ENCODE results near the gene SPDYE5. TPM values are rescaled to one million over a fixed set of nuclear protein-coding genes. Genes with fewer than 3 reads are reported as not detected.

The SPDYE5 gene
- total and polyA plus RNA-seq, 4 donors = 1.2 TPM; not detected in 3

DNA sequence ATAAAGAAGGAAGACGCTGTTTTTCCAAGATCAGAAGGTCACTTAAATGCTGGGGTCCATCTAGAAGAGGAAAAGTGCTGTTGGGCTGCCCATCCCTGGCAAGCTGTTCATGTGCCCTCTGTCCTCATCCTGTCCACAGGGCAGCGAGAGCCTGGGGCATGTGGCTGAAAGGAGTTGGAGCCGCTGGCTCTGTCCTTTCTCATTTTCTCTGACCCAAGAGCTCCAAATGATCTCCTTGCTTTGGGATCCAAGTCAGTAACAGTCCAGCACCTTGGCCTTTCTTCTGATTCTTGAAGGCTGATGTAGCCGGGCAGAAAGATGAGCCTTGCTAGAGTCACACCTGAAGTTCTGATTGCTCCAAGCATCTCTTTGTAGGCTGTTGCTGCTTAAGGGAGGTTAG lies 44.4 kb downstream of the SPDYE5 start (continued):
- TF ChIP-seq, protein P1, sequence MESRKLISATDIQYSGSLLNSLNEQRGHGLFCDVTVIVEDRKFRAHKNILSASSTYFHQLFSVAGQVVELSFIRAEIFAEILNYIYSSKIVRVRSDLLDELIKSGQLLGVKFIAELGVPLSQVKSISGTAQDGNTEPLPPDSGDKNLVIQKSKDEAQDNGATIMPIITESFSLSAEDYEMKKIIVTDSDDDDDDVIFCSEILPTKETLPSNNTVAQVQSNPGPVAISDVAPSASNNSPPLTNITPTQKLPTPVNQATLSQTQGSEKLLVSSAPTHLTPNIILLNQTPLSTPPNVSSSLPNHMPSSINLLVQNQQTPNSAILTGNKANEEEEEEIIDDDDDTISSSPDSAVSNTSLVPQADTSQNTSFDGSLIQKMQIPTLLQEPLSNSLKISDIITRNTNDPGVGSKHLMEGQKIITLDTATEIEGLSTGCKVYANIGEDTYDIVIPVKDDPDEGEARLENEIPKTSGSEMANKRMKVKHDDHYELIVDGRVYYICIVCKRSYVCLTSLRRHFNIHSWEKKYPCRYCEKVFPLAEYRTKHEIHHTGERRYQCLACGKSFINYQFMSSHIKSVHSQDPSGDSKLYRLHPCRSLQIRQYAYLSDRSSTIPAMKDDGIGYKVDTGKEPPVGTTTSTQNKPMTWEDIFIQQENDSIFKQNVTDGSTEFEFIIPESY (IDR thresholded peaks at IDR 0.05) = no peak
- TF ChIP-seq RXRA (IDR thresholded peaks at IDR 0.05) = no peak
- no peak for TF ChIP-seq JUND (IDR thresholded peaks at IDR 0.05)
- no peak for TF ChIP-seq HNF4G (IDR thresholded peaks at IDR 0.05)
- TF ChIP-seq, protein P2, sequence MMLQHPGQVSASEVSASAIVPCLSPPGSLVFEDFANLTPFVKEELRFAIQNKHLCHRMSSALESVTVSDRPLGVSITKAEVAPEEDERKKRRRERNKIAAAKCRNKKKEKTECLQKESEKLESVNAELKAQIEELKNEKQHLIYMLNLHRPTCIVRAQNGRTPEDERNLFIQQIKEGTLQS (IDR thresholded peaks at IDR 0.05) = no peak

DNA sequence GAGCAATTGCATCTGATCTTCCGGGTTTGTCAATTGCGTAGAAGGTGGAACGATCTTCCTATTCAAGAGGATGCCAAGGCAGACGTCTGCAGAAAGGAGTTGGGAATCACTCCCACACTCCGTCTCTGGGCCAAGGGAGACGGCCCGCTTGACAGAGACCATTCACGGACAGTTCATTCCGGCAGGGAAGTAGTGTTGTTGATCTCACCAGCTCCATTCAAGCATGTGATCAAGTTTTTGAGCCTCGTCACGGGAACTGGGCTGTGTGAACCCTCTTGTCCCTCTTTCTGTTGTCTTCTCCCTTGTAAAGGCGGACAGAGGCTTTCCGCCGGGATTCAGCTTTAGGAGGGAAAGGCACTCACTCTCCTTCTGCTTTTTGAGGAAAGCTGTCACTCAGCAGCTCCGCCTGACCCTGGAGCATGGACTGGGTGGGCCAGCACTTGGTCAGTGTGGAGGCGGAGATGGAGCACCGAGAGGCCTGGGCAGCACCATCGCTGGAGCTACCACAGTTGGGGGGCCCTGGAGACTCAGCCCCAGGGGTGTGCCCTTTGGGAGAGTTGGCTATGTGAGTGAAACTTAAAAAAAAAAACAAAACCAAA lies 44.9 kb downstream of the SPDYE5 start:
- H3K4me1 ChIP-seq (ENCODE audit: control insufficient read depth in 4 of 4, insufficient read depth in 4 of 4, low read length in 3 of 4) = no peaks in the 10 kb centered on the region
- H3K27ac ChIP-seq (ENCODE audit: low read depth in 1 of 2, low read length in 2 of 2) = no peak overlapping the region
- H3K9ac ChIP-seq (ENCODE audit: low read depth in 1 of 2, low read length in 2 of 2) = no peak overlapping the region
- WGBS = 93% methylated on average over 18 of the region's 18 CpGs
- TF ChIP-seq SP1 (IDR thresholded peaks at IDR 0.05) (no peak), HNF4A (conservative IDR thresholded peaks at IDR 0.05) (no peak), JUND (IDR thresholded peaks at IDR 0.05) (no peak), EGR1 (IDR thresholded peaks at IDR 0.05; ENCODE audit: low read depth in 2 of 2) (no peak), FOXA1 (IDR thresholded peaks at IDR 0.05) (no peak), RXRA (IDR thresholded peaks at IDR 0.05) (no peak), NR2F2 (IDR thresholded peaks at IDR 0.05) (no peak), FOXA2 (IDR thresholded peaks at IDR 0.05) (no peak)
- TF ChIP-seq, protein P3, sequence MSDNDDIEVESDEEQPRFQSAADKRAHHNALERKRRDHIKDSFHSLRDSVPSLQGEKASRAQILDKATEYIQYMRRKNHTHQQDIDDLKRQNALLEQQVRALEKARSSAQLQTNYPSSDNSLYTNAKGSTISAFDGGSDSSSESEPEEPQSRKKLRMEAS (IDR thresholded peaks at IDR 0.05) = no peak
- TF ChIP-seq, protein P2 (IDR thresholded peaks at IDR 0.05) = no peak
- no peak for DNase-seq (ENCODE audit: low spot score)
- no peaks in the 10 kb centered on the region for H3K9me3 ChIP-seq (ENCODE audit: control insufficient read depth in 4 of 4, low read length in 3 of 4)
- H3K4me3 ChIP-seq (ENCODE audit: low read depth in 1 of 3, low read length in 3 of 3) = no peak overlapping the region
- H3K36me3 ChIP-seq (ENCODE audit: control insufficient read depth in 4 of 4, insufficient read depth in 3 of 4, low read depth in 1 of 4, low read length in 3 of 4) = peaks cover 6 to 49% (median 30%) of the 10 kb centered on the region in 4 donors
- H3K27me3 ChIP-seq (ENCODE audit: control insufficient read depth in 4 of 4, insufficient read depth in 4 of 4, low read length in 3 of 4) = no peaks in the 10 kb centered on the region

DNA sequence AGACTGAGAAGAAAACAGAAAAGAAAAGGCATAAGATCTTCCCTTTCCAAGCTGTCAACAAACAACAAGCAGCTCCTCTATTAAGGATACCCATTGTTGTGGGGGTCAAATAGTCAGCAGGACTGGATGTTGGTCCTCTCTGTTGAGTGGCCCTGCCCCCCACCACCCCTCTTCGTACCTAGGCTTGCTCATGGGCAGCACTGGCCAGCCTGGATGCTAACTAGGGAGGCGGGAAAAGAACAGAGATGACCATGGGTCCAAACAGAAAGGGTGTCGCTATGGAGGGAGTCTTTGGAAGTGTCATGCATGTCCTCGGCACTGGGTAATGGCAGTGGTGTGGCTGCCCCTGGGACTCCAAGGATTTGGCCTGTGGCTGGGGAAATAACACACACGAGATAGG lies 45.6 kb downstream of the SPDYE5 start:
- Histone ChIP-seq H3K9me3 (ENCODE audit: control insufficient read depth in 4 of 4, low read length in 3 of 4) (no peaks in the 10 kb centered on the region), H3K4me1 (ENCODE audit: control insufficient read depth in 4 of 4, insufficient read depth in 4 of 4, low read length in 3 of 4) (no peaks in the 10 kb centered on the region), H3K4me3 (ENCODE audit: low read depth in 1 of 3, low read length in 3 of 3) (no peak overlapping the region), H3K9ac (ENCODE audit: low read depth in 1 of 2, low read length in 2 of 2) (no peak overlapping the region), H3K27ac (ENCODE audit: low read depth in 1 of 2, low read length in 2 of 2) (no peak overlapping the region), H3K36me3 (ENCODE audit: control insufficient read depth in 4 of 4, insufficient read depth in 3 of 4, low read depth in 1 of 4, low read length in 3 of 4) (peaks cover 8 to 52% (median 32%) of the 10 kb centered on the region in 4 donors), H3K27me3 (ENCODE audit: control insufficient read depth in 4 of 4, insufficient read depth in 4 of 4, low read length in 3 of 4) (no peaks in the 10 kb centered on the region)
- TF ChIP-seq, protein P1 (IDR thresholded peaks at IDR 0.05) = no peak
- no peak for TF ChIP-seq NR2F2 (IDR thresholded peaks at IDR 0.05)
- TF ChIP-seq FOXA2 (IDR thresholded peaks at IDR 0.05) = no peak
- TF ChIP-seq, protein P4, sequence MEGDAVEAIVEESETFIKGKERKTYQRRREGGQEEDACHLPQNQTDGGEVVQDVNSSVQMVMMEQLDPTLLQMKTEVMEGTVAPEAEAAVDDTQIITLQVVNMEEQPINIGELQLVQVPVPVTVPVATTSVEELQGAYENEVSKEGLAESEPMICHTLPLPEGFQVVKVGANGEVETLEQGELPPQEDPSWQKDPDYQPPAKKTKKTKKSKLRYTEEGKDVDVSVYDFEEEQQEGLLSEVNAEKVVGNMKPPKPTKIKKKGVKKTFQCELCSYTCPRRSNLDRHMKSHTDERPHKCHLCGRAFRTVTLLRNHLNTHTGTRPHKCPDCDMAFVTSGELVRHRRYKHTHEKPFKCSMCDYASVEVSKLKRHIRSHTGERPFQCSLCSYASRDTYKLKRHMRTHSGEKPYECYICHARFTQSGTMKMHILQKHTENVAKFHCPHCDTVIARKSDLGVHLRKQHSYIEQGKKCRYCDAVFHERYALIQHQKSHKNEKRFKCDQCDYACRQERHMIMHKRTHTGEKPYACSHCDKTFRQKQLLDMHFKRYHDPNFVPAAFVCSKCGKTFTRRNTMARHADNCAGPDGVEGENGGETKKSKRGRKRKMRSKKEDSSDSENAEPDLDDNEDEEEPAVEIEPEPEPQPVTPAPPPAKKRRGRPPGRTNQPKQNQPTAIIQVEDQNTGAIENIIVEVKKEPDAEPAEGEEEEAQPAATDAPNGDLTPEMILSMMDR (IDR thresholded peaks at IDR 0.05; ENCODE audit: low read depth, low read length, missing input control) = no peak
- no peak for TF ChIP-seq RAD21 (IDR thresholded peaks at IDR 0.05)
- TF ChIP-seq RXRA (IDR thresholded peaks at IDR 0.05) = no peak
- TF ChIP-seq GABPA (IDR thresholded peaks at IDR 0.05 in 1 of 2, conservative IDR thresholded peaks at IDR 0.05 in 1 of 2) = no peak
- TF ChIP-seq, protein P2 (IDR thresholded peaks at IDR 0.05) = no peak
- no peak for TF ChIP-seq YY1 (IDR thresholded peaks at IDR 0.05)
- no peak for TF ChIP-seq SP1 (IDR thresholded peaks at IDR 0.05)
- TF ChIP-seq, protein P5, sequence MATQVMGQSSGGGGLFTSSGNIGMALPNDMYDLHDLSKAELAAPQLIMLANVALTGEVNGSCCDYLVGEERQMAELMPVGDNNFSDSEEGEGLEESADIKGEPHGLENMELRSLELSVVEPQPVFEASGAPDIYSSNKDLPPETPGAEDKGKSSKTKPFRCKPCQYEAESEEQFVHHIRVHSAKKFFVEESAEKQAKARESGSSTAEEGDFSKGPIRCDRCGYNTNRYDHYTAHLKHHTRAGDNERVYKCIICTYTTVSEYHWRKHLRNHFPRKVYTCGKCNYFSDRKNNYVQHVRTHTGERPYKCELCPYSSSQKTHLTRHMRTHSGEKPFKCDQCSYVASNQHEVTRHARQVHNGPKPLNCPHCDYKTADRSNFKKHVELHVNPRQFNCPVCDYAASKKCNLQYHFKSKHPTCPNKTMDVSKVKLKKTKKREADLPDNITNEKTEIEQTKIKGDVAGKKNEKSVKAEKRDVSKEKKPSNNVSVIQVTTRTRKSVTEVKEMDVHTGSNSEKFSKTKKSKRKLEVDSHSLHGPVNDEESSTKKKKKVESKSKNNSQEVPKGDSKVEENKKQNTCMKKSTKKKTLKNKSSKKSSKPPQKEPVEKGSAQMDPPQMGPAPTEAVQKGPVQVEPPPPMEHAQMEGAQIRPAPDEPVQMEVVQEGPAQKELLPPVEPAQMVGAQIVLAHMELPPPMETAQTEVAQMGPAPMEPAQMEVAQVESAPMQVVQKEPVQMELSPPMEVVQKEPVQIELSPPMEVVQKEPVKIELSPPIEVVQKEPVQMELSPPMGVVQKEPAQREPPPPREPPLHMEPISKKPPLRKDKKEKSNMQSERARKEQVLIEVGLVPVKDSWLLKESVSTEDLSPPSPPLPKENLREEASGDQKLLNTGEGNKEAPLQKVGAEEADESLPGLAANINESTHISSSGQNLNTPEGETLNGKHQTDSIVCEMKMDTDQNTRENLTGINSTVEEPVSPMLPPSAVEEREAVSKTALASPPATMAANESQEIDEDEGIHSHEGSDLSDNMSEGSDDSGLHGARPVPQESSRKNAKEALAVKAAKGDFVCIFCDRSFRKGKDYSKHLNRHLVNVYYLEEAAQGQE (IDR thresholded peaks at IDR 0.05) = no peak
- TF ChIP-seq HNF4A (conservative IDR thresholded peaks at IDR 0.05) = no peak
- no peak for TF ChIP-seq FOXA1 (IDR thresholded peaks at IDR 0.05)
- WGBS = 98% methylated on average over 5 of the region's 5 CpGs
- no peak for DNase-seq (ENCODE audit: low spot score)
